Fibroblast of lung (primary cell): Measurements from ENCODE around the gene DCP1A. TPM values are rescaled to one million over a fixed set of nuclear protein-coding genes. Genes with fewer than 3 reads are reported as not detected.
A peak's percentile ranks its signal among the peaks of the same experiment; 100 is the strongest.

Experiments used
- DNase-seq, 2 donors: peaks; one replicate each; pipeline versions ENCODE4 v3.0.0 to v3.0.0-alpha.2; 2010; ENCODE audit warnings: low read depth in 2 of 2
- H2AFZ ChIP-seq: 2 replicates; pipeline ENCODE4 v1.5.1; 2012; ENCODE audit warnings: low read length, control low read depth, inconsistent platforms
- H3K27ac ChIP-seq: 2 replicates; pipeline ENCODE4 v1.5.1; 2011; ENCODE audit warnings: low read length, control low read depth; ENCODE audit not compliant: insufficient read depth
- H3K27me3 ChIP-seq: 2 replicates; pipeline ENCODE4 v1.5.1; 2011; ENCODE audit warnings: mild to moderate bottlenecking, low read length; ENCODE audit not compliant: control insufficient read depth, insufficient read depth
- H3K36me3 ChIP-seq: 2 replicates; pipeline ENCODE4 v1.5.1; 2011; ENCODE audit warnings: low read length; ENCODE audit not compliant: control insufficient read depth, insufficient read depth
- H3K4me1 ChIP-seq: 2 replicates; pipeline ENCODE4 v1.5.1; 2011; ENCODE audit warnings: low read length; ENCODE audit not compliant: control insufficient read depth, insufficient read depth; ENCODE audit errors: extremely low read depth
- H3K4me2 ChIP-seq: 2 replicates; pipeline ENCODE4 v1.5.1; 2011; ENCODE audit warnings: low read length, control low read depth; ENCODE audit not compliant: insufficient read depth; ENCODE audit errors: extremely low read depth
- H3K4me3 ChIP-seq, 4 experiments: fragments of 200-600 bp in 1 of 4; sonication (generic) in 1 of 4; replicated peaks in 1 of 4; 2 replicates each; pipeline ENCODE4 v1.5.1; 2011 to 2016; ENCODE audit warnings: low read length in 4 of 4, low read depth in 3 of 4, mild to moderate bottlenecking in 3 of 4, control low read depth in 2 of 4, inconsistent platforms in 1 of 4, mixed read lengths in 1 of 4; ENCODE audit not compliant: insufficient read depth in 1 of 4; ENCODE audit errors: control extremely low read depth in 1 of 4
- H3K79me2 ChIP-seq: 2 replicates; pipeline ENCODE4 v1.5.1; 2012; ENCODE audit warnings: mild to moderate bottlenecking, low read length, inconsistent platforms; ENCODE audit not compliant: control insufficient read depth, insufficient read depth
- H3K9ac ChIP-seq: 2 replicates; pipeline ENCODE4 v1.5.1; 2011; ENCODE audit warnings: mild to moderate bottlenecking, low read length, control low read depth; ENCODE audit not compliant: insufficient read depth
- H3K9me3 ChIP-seq: 2 replicates; pipeline ENCODE4 v1.5.1; 2012; ENCODE audit warnings: low read depth, low read length; ENCODE audit not compliant: control insufficient read depth, insufficient read depth
- H4K20me1 ChIP-seq: 2 replicates; pipeline ENCODE4 v1.5.1; 2011; ENCODE audit warnings: low read length; ENCODE audit not compliant: control insufficient read depth, insufficient read depth; ENCODE audit errors: extremely low read depth
- EZH2 ChIP-seq: IDR thresholded peaks from 2 replicates; pipeline ENCODE4 v1.5.1; 2012; ENCODE audit warnings: low read length, control low read depth, mild to moderate bottlenecking; ENCODE audit errors: missing control alignments
- polyA plus RNA-seq, 2 donors: library from polyadenylated mRNA; depleted of rRNA in 1 of 2; stranded (reverse) in 1 of 2; unstranded in 1 of 2; fragments of >200 nt; gene quantifications; 2 replicates each; pipeline ENCODE4 v1.2.1, GENCODE V29; 2011 to 2012; ENCODE audit warnings: missing spikeins in 1 of 2
- total RNA-seq: library from RNA; depleted of rRNA; stranded (reverse); fragments of >200 nt; gene quantifications from 2 replicates; pipeline ENCODE4 v1.2.1, GENCODE V29; 2014
- TF ChIP-seq, protein P1 (sequence below), 2 donors: IDR thresholded peaks in 1 of 2; conservative IDR thresholded peaks in 1 of 2; 1 replicate in 1 of 2; 2 replicates in 1 of 2; pipeline ENCODE4 v1.5.1; 2011 to 2012; ENCODE audit warnings: low read length in 2 of 2, control low read depth in 1 of 2, inconsistent platforms in 1 of 2, low read depth in 1 of 2, mild to moderate bottlenecking in 1 of 2

The DCP1A gene
- total and polyA plus RNA-seq, 2 donors (not counting 1 experiment from before 2014, with no cell fraction given), result 17.2 to 24.2 TPM

DNA sequence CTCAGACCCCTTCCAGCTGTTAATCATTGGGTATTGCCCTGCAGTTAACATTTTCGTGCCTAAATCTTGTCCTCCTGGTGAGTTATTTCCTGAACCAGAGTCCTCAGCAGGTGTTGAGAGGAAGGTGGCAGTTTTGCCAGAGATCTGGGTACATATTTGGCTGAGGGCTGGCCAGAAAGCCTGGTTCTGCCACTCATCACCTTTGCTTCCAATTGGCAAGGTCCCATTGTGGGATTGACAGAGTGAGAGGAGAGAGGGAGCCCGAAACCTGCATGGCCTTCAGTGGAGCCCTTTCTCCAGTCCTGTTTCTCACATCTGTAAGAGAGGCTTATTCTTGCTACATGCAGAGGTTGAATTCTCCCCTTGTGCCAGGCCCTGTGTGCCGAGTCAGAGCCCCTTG, 82.6 kb downstream of the DCP1A start:
- TF ChIP-seq EZH2, result no peak
- no peak overlapping the region for H2AFZ ChIP-seq
- DNase-seq, result no peak

DNA sequence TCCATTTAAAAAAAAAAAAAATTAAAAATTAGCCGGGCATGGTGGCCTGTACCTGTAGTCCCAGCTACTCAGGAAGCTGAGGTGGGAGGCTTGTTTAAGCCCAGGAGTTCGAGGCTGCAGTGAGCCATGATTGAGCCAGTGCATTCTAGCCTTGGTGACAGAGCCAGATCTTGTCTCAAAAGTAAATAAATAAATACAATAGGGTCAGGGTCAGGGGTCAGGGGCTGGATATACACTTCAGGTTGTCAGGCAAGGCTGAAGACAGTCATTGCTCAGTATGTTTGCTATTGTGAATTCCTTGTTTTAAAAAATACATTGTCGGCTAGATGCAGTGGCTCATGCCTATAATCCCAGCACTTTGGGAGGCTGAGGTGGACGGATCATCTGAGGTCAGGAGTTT, 83.4 kb downstream of the DCP1A start:
- no peak for TF ChIP-seq EZH2
- TF ChIP-seq, protein P1, sequence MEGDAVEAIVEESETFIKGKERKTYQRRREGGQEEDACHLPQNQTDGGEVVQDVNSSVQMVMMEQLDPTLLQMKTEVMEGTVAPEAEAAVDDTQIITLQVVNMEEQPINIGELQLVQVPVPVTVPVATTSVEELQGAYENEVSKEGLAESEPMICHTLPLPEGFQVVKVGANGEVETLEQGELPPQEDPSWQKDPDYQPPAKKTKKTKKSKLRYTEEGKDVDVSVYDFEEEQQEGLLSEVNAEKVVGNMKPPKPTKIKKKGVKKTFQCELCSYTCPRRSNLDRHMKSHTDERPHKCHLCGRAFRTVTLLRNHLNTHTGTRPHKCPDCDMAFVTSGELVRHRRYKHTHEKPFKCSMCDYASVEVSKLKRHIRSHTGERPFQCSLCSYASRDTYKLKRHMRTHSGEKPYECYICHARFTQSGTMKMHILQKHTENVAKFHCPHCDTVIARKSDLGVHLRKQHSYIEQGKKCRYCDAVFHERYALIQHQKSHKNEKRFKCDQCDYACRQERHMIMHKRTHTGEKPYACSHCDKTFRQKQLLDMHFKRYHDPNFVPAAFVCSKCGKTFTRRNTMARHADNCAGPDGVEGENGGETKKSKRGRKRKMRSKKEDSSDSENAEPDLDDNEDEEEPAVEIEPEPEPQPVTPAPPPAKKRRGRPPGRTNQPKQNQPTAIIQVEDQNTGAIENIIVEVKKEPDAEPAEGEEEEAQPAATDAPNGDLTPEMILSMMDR (conservative IDR thresholded peaks at IDR 0.05 in 1 of 2, IDR thresholded peaks at IDR 0.05 in 1 of 2; ENCODE audit: low read depth in 1 of 2, low read length in 2 of 2), result no peak
- DNase-seq, result no peak
- no peak overlapping the region for H3K4me3 ChIP-seq
- H3K79me2 ChIP-seq, result no peaks in the 10 kb centered on the region
- no peak overlapping the region for H3K27ac ChIP-seq
- peaks cover 6% of the 10 kb centered on the region for H3K4me1 ChIP-seq
- H3K9me3 ChIP-seq, result no peaks in the 10 kb centered on the region
- no peaks in the 10 kb centered on the region for H3K27me3 ChIP-seq
- no peak overlapping the region for H3K9ac ChIP-seq
- no peaks in the 10 kb centered on the region for H4K20me1 ChIP-seq
- no peaks in the 10 kb centered on the region for H3K36me3 ChIP-seq
- H3K4me2 ChIP-seq, result no peak overlapping the region
- no peak overlapping the region for H2AFZ ChIP-seq

More for the DNA sequence above, 82.6 kb downstream of the DCP1A start:
- Histone ChIP-seq H3K4me3 (no peak overlapping the region), H3K79me2 (no peaks in the 10 kb centered on the region), H3K27me3 (no peaks in the 10 kb centered on the region), H3K4me1 (peaks cover 6% of the 10 kb centered on the region), H3K27ac (no peak overlapping the region), H3K4me2 (no peak overlapping the region), H4K20me1 (no peaks in the 10 kb centered on the region), H3K36me3 (no peaks in the 10 kb centered on the region), H3K9me3 (no peaks in the 10 kb centered on the region), H3K9ac (no peak overlapping the region)

DNA sequence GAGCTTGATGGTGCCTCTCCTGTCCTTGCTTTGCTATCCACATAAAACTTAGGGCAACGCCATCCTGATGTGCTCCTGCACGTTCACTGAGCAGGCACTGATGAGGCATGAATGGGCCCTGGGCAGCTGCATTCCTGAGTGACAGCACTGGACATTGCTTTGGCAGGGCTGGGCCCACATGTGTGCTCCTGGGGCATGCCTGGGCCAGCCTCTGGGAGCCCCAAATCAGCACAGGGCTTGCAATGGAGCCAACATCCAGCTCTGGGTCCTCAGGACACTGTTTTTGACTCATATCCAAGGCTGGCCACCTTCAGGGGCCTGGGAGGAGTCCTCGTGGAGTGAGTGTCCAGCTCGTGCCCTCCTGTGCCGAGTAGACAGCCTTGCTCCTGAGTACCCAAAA, 85.6 kb downstream of the DCP1A start:
- Histone ChIP-seq H3K4me3 (no peak overlapping the region), H3K9ac (no peak overlapping the region), H3K79me2 (no peaks in the 10 kb centered on the region), H3K27ac (no peak overlapping the region), H3K4me2 (no peak overlapping the region), H2AFZ (peak overlapping the region; percentile 46), H3K27me3 (no peaks in the 10 kb centered on the region), H3K4me1 (peaks cover 6% of the 10 kb centered on the region), H3K36me3 (no peaks in the 10 kb centered on the region), H3K9me3 (no peaks in the 10 kb centered on the region), H4K20me1 (no peaks in the 10 kb centered on the region)
- no peak for DNase-seq
- no peak for TF ChIP-seq EZH2
- TF ChIP-seq, protein P1 (conservative IDR thresholded peaks at IDR 0.05 in 1 of 2, IDR thresholded peaks at IDR 0.05 in 1 of 2; ENCODE audit: low read depth in 1 of 2, low read length in 2 of 2), result no peak
